Right renal pelvis (tissue), 4 donors: ENCODE results near the gene RNPS1. TPM values are rescaled to one million over a fixed set of nuclear protein-coding genes. Genes with fewer than 3 reads are reported as not detected.

Experiments
- DNase-seq, 4 donors: peaks; one replicate each; pipeline ENCODE4 v3.0.0-alpha.2; 2013; ENCODE audit warnings: low read depth in 4 of 4, low spot score in 3 of 4, missing footprints in 1 of 4
- polyA plus RNA-seq, 4 donors: library from polyadenylated mRNA; unstranded; fragments of 120-200 nt; gene quantifications; one replicate each; pipeline ENCODE4 v1.2.1, GENCODE V29; 2013; ENCODE audit not compliant: insufficient read length in 4 of 4

RNPS1 gene, protein sequence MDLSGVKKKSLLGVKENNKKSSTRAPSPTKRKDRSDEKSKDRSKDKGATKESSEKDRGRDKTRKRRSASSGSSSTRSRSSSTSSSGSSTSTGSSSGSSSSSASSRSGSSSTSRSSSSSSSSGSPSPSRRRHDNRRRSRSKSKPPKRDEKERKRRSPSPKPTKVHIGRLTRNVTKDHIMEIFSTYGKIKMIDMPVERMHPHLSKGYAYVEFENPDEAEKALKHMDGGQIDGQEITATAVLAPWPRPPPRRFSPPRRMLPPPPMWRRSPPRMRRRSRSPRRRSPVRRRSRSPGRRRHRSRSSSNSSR
- polyA plus RNA-seq: 100 to 1,000 TPM; 184 to 221 (median 195) TPM

DNA sequence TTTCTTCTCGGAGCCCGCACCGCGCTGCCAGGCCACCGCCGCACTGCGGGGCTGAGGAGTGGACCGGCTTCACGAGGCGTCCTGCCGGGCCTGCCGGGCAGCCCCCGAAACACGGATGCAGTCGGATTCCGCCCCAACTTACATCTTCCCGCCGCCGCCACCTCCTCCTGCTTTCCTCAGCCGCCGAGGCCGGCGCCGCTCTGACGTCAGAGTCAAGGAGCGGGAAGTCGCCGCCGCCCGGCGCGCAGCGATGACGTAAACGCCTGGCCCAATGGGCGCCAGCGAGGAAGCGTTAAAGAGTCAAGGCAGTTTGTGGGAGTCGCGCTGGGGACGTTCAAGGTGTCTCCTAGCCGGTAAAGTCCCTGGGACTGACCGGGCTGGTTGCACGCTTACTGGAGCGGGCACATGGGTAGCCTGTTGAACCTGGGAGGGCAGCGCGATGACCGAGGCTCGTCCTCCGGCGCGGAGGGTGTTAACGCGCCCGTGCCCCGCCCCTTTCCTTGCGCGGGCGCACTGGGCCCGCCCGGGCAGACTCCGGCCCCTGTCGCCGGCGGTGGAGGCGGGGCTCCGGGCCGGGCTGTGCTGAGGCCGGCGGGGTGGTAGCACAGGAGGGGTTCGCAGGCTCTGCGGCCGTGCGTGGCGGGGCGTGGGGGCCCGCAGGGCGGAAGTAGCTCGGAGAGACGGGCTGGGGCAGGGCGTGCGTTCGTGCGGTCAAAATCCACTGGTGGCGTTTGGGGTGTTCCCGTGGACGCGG lies at the start of gene RNPS1:
TSS of gene RNPS1 (minus strand) at position 214 of the 754 bp plus-strand sequence. CDS start 3,483 bp downstream, outside the sequence.
- DNase-seq: peak; percentile 93 to 100 (median 96)

DNA sequence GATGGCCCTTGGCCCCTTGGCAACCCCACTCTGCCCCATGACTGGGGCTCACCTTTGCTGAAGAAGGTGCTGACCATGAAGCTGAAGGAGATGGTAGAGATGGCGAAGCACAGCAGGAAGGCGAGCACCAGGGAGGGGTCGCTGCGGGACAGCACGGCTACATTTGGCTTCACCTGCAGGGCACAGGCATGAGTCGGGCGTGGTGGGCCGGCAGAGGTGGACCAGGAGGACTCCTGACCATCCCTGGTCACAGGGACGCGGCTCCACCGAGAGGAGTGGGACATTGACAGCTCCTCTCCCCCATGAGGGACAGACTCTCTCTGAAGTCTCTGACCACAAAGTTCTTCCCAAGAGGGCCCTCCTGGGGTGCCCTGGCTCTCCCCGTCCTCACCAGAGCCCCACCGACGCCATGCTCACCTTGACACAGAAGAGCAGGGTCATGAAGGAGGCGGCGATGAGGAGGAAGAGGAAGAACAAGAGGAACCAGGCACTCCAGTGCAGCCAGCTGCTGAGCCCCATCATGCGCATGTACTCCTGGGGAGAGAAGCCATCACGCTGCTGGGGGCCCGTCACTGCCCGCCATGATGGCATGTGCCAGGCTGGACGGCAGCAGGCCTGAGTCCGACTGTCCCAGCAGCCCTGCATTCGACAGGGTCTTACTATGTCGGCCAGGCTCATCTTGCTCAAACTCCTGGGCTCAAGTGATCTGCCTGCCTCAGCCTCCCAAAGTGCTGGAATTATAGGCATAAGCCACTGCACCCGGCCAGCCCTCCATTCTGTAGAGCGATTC lies 49.5 kb upstream of the RNPS1 start:
- DNase-seq: no peak

DNA sequence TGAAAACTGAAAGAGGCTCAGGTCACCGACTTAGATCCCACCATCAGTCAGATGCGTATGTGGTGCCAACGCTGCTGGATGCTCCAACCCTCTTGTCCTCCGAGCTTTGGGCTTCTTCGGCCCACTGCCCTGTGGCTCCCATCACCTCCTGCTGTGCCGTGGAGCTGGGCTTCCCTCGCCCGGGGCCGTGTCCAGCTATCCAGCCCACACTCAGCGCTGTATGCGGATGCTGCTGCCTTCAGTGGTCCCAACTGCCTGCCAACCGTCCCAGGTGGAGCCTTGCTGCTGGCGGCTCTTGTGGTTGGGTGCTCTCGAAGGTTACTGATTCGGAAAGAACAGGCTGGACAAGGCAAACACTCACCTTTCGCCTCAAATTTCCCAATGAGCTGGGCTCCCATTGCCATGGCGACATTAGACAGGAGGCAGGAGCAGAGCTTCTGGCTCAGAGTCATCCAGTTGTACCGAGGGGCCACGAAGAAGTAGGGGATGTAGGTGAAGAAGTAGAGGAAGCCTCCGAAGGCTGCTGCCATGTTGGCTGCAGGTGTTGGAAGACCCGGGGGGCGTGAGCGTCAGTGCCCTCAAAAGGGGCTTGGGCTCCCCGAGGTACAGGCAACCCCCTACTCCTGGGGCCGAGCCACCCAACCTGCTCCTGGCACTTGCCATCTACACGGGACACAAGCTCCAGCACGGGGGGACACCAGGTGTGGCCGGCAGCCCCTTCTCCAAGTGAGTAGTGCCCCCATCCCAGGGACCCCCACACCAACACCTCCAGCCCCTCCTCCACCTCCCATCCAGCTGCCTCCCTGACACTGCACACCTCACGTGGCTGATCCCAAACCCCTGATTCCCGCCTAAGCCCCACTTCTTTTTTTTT lies 40.4 kb upstream of the RNPS1 start:
- no peak for DNase-seq

DNA sequence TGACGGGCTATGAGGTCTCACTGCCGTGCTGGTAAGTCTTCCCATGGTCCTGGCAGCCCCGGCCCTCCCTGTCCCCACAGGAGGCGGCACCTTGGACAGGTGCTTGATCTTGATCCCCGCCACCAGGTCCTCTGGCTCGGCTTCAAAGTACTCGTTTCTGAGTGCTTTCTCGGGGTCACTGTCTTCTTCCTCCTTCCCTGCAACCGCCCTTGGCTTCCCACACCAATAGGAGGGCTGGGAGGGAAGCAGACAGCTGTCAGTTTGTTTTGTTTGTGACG lies 31.9 kb upstream of the RNPS1 start:
- DNase-seq: no peak

DNA sequence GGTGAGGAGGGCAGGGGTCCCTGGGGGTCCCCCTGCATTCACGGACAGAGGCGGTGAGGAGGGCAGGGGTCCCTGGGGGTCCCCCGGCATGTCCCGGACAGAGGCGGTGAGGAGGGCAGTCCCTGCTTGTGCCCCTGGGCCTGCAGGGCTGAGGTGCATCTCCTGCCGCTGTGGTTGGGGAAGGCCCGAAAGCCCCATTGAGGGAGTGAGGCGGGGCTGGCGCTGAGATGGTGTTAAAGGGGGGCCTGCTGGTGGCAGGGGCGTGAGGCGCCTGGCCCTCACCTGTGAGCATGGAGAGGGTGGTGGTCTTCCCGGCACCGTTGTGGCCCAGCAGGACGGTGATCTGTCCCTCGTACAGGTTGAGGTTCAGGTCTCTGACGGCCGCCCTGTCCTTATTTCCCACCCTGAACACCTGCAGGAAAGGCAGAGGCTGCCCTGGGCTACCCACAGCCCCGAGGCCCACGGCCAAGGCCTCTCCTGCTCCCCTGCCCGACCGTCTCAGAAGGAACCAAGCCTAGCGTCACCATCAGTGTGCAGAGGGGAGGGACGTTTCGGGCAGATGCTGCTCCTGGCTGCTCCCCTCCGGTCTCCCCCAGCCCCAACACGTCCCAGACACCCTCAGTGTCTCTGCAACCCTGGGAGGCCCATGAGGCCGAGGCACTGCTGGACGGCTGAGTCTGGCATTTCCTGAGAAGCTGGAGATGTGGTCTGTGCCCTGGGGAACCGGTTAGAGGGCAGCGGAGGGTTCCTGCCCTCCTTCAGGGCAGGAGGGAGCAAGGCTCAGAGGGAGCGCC lies 31.4 kb upstream of the RNPS1 start:
- DNase-seq: no peak

DNA sequence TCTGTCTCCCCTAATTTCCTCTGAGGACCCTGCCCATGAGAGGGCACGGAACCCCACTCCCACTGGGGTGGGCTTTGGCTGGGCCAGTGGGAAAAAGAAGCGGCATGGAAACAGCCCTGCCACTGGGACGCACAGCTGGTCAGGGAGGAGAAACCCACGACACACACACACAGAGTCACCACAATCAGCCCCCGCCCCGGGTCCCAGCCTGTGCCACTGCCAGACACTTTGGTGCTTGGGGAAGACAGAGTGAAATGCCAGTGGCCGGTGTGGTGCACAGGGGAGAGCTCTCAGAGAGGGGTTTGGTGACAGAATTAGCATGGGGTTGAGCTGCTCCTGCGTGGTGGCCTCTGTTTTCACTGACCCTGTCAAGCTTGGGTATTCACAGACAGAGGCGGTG lies 30.7 kb upstream of the RNPS1 start:
- DNase-seq: no peak

DNA sequence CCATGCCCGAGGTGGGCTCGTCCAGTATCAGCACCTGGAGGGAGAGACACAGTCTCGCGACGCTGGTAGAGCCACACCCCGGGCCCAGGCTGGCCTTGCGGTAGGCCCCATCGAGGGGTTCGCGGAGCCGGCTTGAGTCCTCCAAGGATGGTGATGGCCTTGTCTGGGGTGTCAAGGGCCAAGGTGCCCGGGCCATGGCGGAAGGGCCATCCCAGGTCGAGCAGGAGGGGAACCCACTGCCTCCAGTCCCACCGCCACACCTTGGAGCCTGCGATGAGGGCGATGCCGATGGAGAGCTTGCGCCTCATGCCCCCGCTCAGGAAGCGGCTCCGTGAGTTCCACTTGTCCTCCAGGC lies 29.6 kb upstream of the RNPS1 start:
- no peak for DNase-seq

DNA sequence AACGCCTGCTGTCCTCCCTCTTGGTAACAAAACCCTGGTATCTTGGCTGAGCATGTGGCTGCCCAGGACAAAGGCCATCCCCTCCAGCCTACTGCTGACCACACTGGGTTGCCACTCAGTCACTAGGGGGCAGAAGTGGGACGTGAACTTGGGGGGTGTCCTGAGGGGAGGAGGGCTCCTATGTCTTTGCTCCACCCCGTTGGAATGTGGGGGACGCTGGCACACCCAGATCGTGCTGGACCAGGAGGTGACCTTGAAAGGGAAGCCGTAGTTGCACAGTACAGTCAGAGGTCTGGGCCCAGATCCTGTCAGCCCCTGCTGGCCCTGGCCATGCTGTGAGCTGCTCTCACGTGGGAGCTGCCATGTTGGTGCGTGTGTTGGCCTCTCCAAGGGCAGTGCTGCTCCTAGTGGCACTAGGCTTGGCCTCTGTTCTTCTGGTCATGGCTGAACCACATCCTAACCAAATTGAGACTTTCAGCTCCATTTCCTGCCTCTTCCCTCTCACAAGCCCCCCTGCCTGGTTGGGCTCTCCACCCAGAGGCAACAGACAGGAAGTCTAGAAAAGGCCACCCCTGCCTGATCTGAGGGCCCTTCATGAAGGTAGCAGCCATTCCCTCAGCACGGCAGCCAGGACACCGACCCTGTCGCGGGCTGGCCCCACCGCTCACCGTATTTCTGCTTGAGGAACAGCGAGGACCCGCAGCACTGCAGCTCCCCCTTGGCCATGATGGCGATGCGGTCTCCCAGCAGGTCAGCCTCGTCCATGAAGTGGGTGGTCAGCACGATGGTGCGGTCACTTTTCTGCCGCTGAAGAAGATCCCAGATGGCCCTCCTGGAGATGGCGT lies 29.0 kb upstream of the RNPS1 start:
- no peak for DNase-seq

DNA sequence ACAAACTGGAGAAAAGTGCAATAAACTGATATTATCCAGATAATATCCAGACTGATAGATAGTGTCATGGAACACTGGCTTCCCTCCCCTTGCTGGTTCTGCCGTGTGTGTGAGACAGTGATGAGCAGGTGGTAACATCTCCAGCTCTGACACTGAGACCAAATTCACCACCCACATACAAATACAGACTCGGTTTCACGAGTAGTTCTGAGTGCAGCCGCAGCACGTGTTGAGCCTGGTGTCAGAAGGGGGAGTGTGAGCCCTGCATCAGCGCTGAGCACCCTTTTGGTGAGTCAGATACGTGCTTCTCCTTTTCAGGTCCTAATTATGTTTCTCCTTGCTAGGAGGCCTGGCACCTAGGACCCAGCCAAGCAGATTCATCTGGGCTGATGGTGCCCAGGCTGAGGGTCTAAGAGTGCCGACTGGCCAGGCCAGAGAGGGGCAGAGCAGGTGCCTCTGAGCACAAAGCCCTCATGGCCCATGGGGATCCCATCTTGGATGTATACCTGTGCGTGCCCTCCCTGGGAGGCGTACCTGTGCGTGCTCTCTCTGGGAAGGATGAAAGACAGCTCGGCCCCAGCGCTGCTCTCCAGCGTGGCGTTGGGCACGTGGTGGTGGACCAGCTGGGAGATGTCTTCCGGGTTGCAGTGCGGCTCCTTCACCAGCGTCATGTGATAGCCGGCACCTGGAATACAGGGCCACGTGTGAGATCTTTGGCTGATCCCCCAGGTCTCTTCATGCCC lies 27.3 kb upstream of the RNPS1 start:
- DNase-seq: no peak

DNA sequence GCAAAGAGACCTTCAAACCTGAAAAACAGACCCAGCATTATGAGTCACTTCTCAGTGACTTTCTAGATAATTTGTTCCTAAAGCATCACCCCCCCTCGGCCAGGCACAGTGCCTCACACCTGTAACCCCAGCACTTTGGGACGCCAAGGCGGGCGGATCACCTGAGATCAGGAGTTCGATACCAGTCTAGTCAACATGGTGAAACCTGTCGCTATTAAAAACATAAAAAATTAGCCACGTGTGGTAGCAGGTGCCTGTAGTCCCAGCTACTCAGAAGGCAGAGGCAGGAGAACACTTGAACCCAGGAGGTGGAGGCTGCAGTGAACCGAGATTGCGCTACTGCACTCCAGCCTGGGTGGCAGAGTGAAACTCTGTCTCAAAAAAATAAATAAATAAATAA lies 24.3 kb upstream of the RNPS1 start:
- no peak for DNase-seq

DNA sequence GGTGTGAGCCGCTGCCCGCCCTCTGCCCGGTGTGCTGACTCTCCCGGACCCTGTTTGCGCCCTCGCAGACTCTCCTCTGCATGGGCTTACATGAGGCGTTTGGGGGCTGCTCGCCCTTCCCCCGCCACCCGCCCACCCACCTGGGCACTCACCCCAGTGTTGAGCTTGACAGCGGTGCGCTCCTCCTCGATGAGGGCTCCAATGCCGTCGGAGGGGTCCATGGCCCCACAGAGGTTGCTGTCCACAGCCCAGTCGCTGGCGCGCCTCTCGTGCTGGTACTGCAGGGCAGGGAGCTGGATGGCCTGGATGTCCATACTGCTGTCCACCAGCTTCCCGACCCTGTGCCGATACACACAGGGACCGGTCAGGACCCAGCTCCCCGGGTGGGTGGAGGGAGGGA lies 21.4 kb upstream of the RNPS1 start:
- no peak for DNase-seq

DNA sequence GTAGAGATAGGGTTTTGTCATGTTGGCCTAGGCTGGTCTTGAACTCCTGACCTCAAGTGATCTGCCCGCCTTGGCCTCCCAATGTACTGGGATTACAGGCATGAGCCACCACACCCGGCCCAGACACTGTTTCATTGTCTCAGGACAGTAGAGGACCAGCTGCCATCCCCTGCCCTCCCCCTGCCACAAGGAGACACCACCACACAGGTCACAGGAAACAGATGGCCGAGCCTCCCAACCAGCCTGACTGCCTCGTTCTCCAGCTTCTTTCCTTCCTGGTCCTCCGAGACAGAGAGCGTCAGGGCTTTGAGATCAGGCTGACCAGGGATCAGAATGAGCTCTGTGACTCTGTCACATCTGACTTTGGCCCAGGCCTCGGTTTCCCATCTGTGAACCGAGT lies 20.8 kb upstream of the RNPS1 start:
- DNase-seq: no peak

DNA sequence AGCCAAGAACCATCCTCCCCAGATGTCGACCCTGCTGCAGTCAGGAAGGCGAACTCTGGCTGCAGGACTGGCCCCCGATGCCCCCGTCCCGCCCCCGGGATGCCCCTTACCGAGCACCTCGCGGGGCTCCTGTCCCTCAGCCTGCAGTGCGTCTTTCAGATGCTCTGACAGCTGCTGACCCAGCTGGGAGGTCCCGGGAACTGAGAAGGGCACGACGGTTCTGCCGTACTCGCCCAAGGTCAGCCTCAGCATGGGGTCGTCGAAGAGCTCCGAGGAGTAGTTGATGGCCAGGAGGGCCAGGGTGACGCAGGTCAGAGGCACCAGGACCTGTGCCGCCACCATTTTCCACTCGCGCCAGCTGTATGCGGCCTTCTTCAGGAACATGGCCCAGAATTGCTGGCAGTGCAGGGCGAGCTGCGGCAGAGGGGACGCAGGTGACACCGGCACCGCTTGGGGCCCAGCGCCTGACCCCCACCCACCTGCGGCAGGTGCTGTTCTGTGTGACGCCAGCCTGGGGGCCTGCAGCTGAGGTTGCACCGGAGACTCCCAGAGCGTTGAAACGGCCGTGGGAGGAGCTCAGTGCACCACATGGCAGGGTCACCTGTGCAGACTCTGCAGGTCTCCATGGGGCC lies 20.1 kb upstream of the RNPS1 start:
- DNase-seq: no peak

DNA sequence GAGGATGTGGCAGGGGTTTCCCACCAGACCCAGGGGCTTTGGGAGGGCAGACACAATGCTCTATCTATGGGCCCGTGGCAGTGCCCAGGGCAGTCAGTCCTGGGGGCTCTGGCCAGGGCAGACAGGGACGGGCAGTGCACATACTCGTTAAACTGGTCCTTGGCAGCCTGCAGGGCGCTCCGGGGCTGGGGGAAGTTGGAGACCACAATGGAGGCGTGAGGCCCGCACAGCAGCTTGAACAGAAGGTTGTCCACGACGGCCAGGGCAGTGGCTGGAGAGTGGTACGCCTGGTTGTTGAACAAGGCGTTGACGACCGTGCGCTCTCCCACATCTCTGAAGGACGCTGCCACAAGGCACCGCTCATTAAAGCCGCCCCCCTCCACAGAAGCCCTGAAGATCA lies 18.6 kb upstream of the RNPS1 start:
- no peak for DNase-seq

DNA sequence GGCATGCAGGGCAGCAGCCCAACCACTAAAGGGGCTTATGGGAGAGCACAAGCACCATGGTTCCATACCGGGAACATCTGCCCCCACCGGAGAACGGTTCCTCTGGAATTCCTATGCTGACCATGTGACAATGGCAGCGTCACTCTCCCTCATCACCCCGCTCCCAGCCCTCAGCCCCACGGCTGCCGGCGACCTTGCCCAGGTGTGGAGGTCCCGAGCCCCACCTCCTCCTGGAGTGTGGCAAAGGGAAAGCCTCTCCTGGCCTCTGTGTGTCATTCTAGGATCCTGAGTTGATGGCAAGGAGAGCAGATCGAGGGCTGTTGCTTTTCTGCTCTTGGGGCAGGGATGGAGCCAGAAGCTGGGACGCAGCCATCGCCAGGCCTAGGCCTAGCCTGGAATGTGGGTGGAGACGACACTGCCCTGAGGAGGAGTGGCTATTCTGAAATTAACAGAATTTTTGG lies 17.8 kb upstream of the RNPS1 start:
- no peak for DNase-seq

DNA sequence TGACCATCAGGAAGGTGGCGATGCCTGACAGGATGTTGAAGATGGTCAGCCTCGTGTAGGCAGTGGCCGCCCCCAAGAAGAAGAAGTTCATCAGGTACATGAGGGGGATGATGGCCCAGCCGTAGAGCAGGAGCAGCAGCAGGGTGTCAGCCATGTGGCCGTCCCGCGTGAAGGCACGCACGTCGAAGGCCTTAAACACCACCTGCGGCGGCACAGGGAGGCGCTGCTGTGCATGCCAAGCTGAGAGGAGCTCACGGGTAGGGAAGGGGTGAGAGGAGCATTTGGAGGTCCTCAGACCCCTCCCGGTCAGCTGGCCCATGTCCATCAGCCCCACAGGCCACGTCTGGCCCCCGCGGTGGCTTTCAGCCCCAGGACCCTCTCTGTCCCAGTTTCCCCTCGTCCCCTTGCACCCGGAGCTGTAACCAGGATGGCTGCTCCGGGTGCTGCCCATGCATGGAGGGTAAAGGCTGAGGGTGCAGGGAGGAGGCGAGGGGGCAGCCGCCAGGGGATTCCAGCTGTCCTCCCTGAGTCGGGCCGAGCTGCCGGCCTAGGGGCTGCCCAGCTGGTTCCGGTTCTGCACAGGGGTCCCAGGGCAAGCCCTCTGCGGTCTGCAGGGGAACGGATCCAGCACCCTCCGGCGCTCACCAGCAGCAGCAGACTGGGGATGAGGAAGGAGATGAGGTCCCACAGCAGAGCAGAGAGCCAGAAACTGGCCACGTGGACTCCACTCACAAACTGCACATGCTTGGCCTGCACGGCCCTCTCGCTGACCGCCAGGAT lies 17.1 kb upstream of the RNPS1 start:
- no peak for DNase-seq
